Naive thymus-derived CD8-positive, alpha-beta T cell (primary cell): ENCODE results near the gene MAGT1. TPM values are rescaled to one million over a fixed set of nuclear protein-coding genes. Genes with fewer than 3 reads are reported as not detected.

Source experiments
- polyA plus RNA-seq, 3 donors: library from polyadenylated mRNA; unstranded; fragments of 300-500 nt; fragmentation: Illumina TruSeq; gene quantifications; one replicate each; pipeline ENCODE4 v1.2.3, GENCODE V29; 2021
- total RNA-seq, 8 experiments: library from RNA in 2 of 8; stranded (reverse) in 2 of 8; gene quantifications; one replicate each; pipeline ENCODE4 v1.2.3 and lab custom pipeline; 2021 to 2026

MAGT1 gene
- total and polyA plus RNA-seq, 5 experiments from 2014 or later: 25.9 to 45.9 (median 35.2) TPM

Other genes with a start within 250 kb of the MAGT1 start
- gene ATRX, start 109.2 kb downstream of the MAGT1 start, total RNA-seq: 100 to 1,000 TPM; 125 to 126 TPM
- gene ATRX, start 109.2 kb downstream of the MAGT1 start, polyA plus RNA-seq: 10 to 100 TPM; 33.6 to 60.8 (median 48.0) TPM
- 100 to 1,000 TPM; 119 to 121 TPM for gene COX7B, start 4.0 kb upstream of the MAGT1 start, total RNA-seq
- gene COX7B, start 4.0 kb upstream of the MAGT1 start, polyA plus RNA-seq: 100 to 1,000 TPM; 370 to 445 (median 402) TPM
- 10 to 100 TPM; 13.2 to 13.8 TPM for gene ATP7A, start 15.3 kb upstream of the MAGT1 start, total RNA-seq
- gene ATP7A, start 15.3 kb upstream of the MAGT1 start, polyA plus RNA-seq: 1 to 10 TPM; 5.1 to 7.0 (median 5.8) TPM
- not detected for gene PGAM4, start 74.2 kb upstream of the MAGT1 start, total RNA-seq
- not detected for gene PGAM4, start 74.2 kb upstream of the MAGT1 start, polyA plus RNA-seq
- 100 to 1,000 TPM; 205 to 213 TPM for gene PGK1, start 208.8 kb upstream of the MAGT1 start, total RNA-seq
- gene PGK1, start 208.8 kb upstream of the MAGT1 start, polyA plus RNA-seq: 100 to 1,000 TPM; 501 to 515 (median 513) TPM
- gene TAF9B, start 244.2 kb upstream of the MAGT1 start, total RNA-seq: 10 to 100 TPM; 14.7 to 16.5 TPM
- gene TAF9B, start 244.2 kb upstream of the MAGT1 start, polyA plus RNA-seq: 10 to 100 TPM; 17.0 to 21.4 (median 19.1) TPM